B cell (primary cell): ENCODE results near the gene ACO2. TPM values are rescaled to one million over a fixed set of nuclear protein-coding genes. Genes with fewer than 3 reads are reported as not detected.

Experiments
- ATAC-seq: fragments of 200-7000 bp; cut with Tn5 transposase; one replicate; pipeline ENCODE4 v1.10.0; 2021; ENCODE audit warnings: low read depth, mild to moderate bottlenecking, moderate number of reproducible peaks, moderate library complexity
- CTCF ChIA-PET: fragments of 350-600 bp; sonication (Branson Sonifier 250); formaldehyde crosslinking; loops from one replicate; lab custom pipeline; 2021; ENCODE audit warnings: antibody characterized with exemption, inconsistent platforms; lab: Charles Lee
- POLR2A ChIA-PET: fragments of 350-600 bp; sonication (Branson Sonifier 250); formaldehyde crosslinking; loops from one replicate; lab custom pipeline; 2021; ENCODE audit warnings: antibody characterized with exemption; lab: Charles Lee
- DNase-seq: peaks from one replicate; pipeline ENCODE4 v3.0.0; 2013
- H2AFZ ChIP-seq: 2 replicates; pipeline ENCODE4 v1.6.1; 2012; ENCODE audit warnings: mild to moderate bottlenecking, low read depth, low read length; ENCODE audit not compliant: insufficient read depth, poor library complexity, severe bottlenecking
- H3K27ac ChIP-seq, 2 donors: 1 replicate in 1 of 2; 2 replicates in 1 of 2; pipeline ENCODE4 v1.5.1; 2012 to 2013; ENCODE audit warnings: low read length in 2 of 2, mild to moderate bottlenecking in 2 of 2, moderate library complexity in 1 of 2
- H3K27me3 ChIP-seq, 4 experiments: fragments of 200-600 bp in 1 of 4; sonication (generic) in 1 of 4; replicated peaks in 1 of 4; 1 replicate in 2 of 4; 2 replicates in 2 of 4; pipeline versions ENCODE4 v1.6.1 to v1.7.0; 2013 to 2016; ENCODE audit warnings: low read length in 3 of 4, mild to moderate bottlenecking in 2 of 4, mixed read lengths in 1 of 4, moderate library complexity in 1 of 4; ENCODE audit not compliant: insufficient read depth in 4 of 4, control insufficient read depth in 3 of 4; ENCODE audit errors: control extremely low read depth in 1 of 4
- H3K36me3 ChIP-seq, 2 experiments: replicated peaks in 1 of 2; 1 replicate in 1 of 2; 2 replicates in 1 of 2; pipeline versions ENCODE4 v1.6.1 to v1.7.1; 2013; ENCODE audit warnings: low read length in 1 of 2; ENCODE audit not compliant: insufficient read depth in 2 of 2, control insufficient read depth in 1 of 2; ENCODE audit errors: control extremely low read depth in 1 of 2, extremely low read depth in 1 of 2
- H3K4me1 ChIP-seq, 2 donors: fragments of 200-600 bp in 1 of 2; sonication (generic) in 1 of 2; 1 replicate in 1 of 2; 2 replicates in 1 of 2; pipeline versions ENCODE4 v1.5.1 to v1.6.1; 2013 to 2017; ENCODE audit warnings: low read length in 2 of 2; ENCODE audit not compliant: control insufficient read depth in 2 of 2, insufficient read depth in 2 of 2
- H3K4me2 ChIP-seq: replicated peaks from 2 replicates; pipeline ENCODE3; 2012; ENCODE audit warnings: mild to moderate bottlenecking, low read depth, low read length; ENCODE audit not compliant: poor library complexity, severe bottlenecking
- H3K4me3 ChIP-seq, 5 experiments: fragments of 200-600 bp in 1 of 5; sonication (generic) in 1 of 5; 1 replicate in 3 of 5; 2 replicates in 2 of 5; pipeline versions ENCODE4 v1.5.1 to v1.7.0; 2011 to 2016; ENCODE audit warnings: low read length in 4 of 5, mild to moderate bottlenecking in 4 of 5, low read depth in 2 of 5, control low read depth in 1 of 5, moderate library complexity in 1 of 5; ENCODE audit not compliant: insufficient read depth in 1 of 5; ENCODE audit errors: control extremely low read depth in 1 of 5, extremely low read depth in 1 of 5
- H3K79me2 ChIP-seq: fragments of 200-600 bp; sonication (generic); one replicate; pipeline ENCODE4 v1.6.0; 2016; ENCODE audit warnings: low read length; ENCODE audit not compliant: control insufficient read depth, insufficient read depth
- H3K9ac ChIP-seq: fragments of 200-600 bp; sonication (generic); 2 replicates; pipeline ENCODE4 v1.6.1; 2017; ENCODE audit warnings: mild to moderate bottlenecking, low read length, moderate library complexity
- H3K9me3 ChIP-seq, 3 donors: one replicate each; pipeline versions ENCODE4 v1.6.1 to v1.7.1; 2013; ENCODE audit warnings: low read length in 2 of 3; ENCODE audit not compliant: control insufficient read depth in 2 of 3, insufficient read depth in 1 of 3; ENCODE audit errors: control extremely low read depth in 1 of 3
- H4K20me1 ChIP-seq: 2 replicates; pipeline ENCODE4 v1.6.0; 2012; ENCODE audit warnings: mild to moderate bottlenecking, low read length; ENCODE audit not compliant: insufficient read depth, control insufficient read depth, poor library complexity, severe bottlenecking
- H3K27ac Mint-ChIP-seq: one replicate; pipeline ENCODE4 v1.8.0; 2021; ENCODE audit warnings: mixed read lengths
- H3K27me3 Mint-ChIP-seq: one replicate; pipeline ENCODE4 v1.8.0; 2021; ENCODE audit warnings: mixed read lengths
- H3K4me1 Mint-ChIP-seq: one replicate; pipeline ENCODE4 v1.8.0; 2021; ENCODE audit warnings: mixed read lengths
- H3K4me3 Mint-ChIP-seq: one replicate; pipeline ENCODE4 v1.8.0; 2021; ENCODE audit warnings: mixed read lengths
- H3K9me3 Mint-ChIP-seq: one replicate; pipeline ENCODE4 v1.8.0; 2022; ENCODE audit warnings: mixed read lengths; ENCODE audit not compliant: insufficient read depth
- EZH2 ChIP-seq: IDR thresholded peaks from 2 replicates; pipeline ENCODE4 v1.6.1; 2012; ENCODE audit warnings: borderline replicate concordance, low read depth, mild to moderate bottlenecking, moderate library complexity, low read length; ENCODE audit not compliant: insufficient read depth, poor library complexity, severe bottlenecking
- WGBS: methylation state at CpG from one replicate; pipeline ENCODE4 v1.1.5; 2013; ENCODE audit warnings: missing lambda C conversion rate; ENCODE audit not compliant: insufficient coverage; 5-methylcytosine and 5-hydroxymethylcytosine counted together
- intact Hi-C: fragments of 100-400 bp; cut with micrococcal nuclease; formaldehyde crosslinking; loops from one replicate; pipeline ENCODE4 v1.10.0; 2022
- polyA plus RNA-seq: library from polyadenylated mRNA; depleted of rRNA; stranded (reverse); fragments of >200 nt; gene quantifications from 2 replicates; pipeline ENCODE4 v1.2.3, GENCODE V29; 2012
- total RNA-seq, 2 donors: library from RNA; stranded (reverse); fragments of 120-200 nt in 1 of 2; gene quantifications; 1 replicate in 1 of 2; 2 replicates in 1 of 2; pipeline versions ENCODE4 v1.2.3 to v1.2.4, GENCODE V29; 2013 to 2022
- TF ChIP-seq, protein P1 (sequence below): fragments of 200-600 bp; IDR thresholded peaks from one replicate; pipeline ENCODE4 v1.8.0; 2022; ENCODE audit warnings: antibody characterized with exemption, mild to moderate bottlenecking

ACO2 gene
- total and polyA plus RNA-seq, 2 donors (not counting 1 experiment from before 2014, with no cell fraction given) = 91.5 to 91.7 TPM

DNA sequence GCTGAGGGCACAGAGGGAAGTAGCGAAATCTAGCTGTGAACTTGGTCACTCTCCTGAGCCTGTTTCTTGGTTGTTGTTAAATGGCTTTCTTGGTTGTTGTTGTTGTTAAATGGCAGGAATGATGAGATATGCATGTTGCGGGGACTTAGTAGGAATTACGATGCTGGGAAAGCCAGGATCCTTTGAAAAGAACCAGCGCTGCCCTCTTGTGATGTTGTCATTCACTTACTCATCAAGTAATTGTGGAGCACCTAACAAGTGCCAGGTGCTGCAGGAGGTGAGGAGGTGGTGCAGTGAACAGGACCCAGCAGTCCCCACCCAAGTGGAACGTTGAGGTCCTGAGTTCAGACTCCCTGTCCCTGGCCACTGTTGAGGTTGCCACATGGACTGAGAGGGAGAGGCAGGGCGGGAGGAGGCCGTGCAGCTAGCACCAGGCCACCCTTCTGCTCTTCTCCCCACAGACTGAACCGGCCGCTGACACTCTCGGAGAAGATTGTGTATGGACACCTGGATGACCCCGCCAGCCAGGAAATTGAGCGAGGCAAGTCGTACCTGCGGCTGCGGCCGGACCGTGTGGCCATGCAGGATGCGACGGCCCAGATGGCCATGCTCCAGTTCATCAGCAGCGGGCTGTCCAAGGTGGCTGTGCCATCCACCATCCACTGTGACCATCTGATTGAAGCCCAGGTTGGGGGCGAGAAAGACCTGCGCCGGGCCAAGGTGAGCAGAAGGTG is 38.6 kb downstream of the ACO2 start:
- ATAC-seq (no peak), DNase-seq (no peak)
- Mint-ChIP-seq H3K27me3 (no peaks in the 10 kb centered on the region), H3K9me3 (no peaks in the 10 kb centered on the region), H3K27ac (peak overlapping the region; percentile 23), H3K4me3 (no peak overlapping the region), H3K4me1 (peaks cover 15% of the 10 kb centered on the region)
- Histone ChIP-seq H3K27me3 (no peaks in the 10 kb centered on the region), H3K4me1 (peaks cover 0 to 11% of the 10 kb centered on the region in 2 donors), H4K20me1 (peaks cover 35% of the 10 kb centered on the region), H3K4me2 (no peak overlapping the region), H3K9ac (no peak overlapping the region), H3K36me3 (peaks cover 8 to 68% of the 10 kb centered on the region in 2 experiments), H3K4me3 (no peak overlapping the region), H3K27ac (no peak overlapping the region), H2AFZ (no peak overlapping the region), H3K79me2 (peaks cover 72% of the 10 kb centered on the region), H3K9me3 (no peaks in the 10 kb centered on the region)
- TF ChIP-seq EZH2 = no peak
- ChIA-PET CTCF (interaction anchor here (3.7 kb wide), 2 partner anchors 10 to 103 kb away, joined by 13 to 27 read pairs; no protein-coding TSS in a partner anchor), POLR2A (no interaction called here)
- intact Hi-C loops = no loop called here
- 95% methylated on average over 19 of the region's 23 CpGs for WGBS

DNA sequence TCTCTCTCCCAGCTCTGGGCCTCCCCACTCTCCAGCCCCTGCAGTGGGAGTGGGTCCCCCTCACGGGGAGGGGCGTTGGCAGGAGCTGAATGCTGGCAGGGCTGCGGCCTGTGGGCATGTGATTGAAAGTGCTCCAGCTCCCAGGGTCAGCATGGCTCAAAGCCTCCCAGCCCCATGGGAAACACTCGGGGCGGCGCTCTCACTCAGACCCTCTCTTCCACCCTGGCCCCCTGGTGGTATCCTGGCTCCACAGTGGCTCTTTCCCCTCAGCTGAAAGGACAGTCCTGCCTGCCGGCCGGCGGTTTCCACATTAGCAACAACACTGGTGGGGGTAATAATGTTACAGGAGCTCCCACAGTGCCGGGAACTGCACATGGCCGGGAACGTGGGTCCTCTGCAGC is 39.9 kb downstream of the ACO2 start:
- H3K79me2 ChIP-seq = peaks cover 70% of the 10 kb centered on the region
- no peak overlapping the region for H3K4me2 ChIP-seq
- no peak overlapping the region for H2AFZ ChIP-seq
- no peak overlapping the region for H3K9ac ChIP-seq
- WGBS = 97% methylated on average over 8 of the region's 12 CpGs
- peaks cover 37% of the 10 kb centered on the region for H4K20me1 ChIP-seq
- H3K27ac Mint-ChIP-seq = no peak overlapping the region
- no peak overlapping the region for H3K4me3 Mint-ChIP-seq
- CTCF ChIA-PET = interaction anchor here (1.1 to 1.4 kb wide), 4 partner anchors 9 to 106 kb away, joined by 3 to 5 read pairs (median 4); no protein-coding TSS in a partner anchor
- H3K4me1 ChIP-seq = peaks cover 0 to 11% of the 10 kb centered on the region in 2 donors
- peaks cover 11 to 75% of the 10 kb centered on the region in 2 experiments for H3K36me3 ChIP-seq
- peaks cover 14% of the 10 kb centered on the region for H3K4me1 Mint-ChIP-seq
- H3K4me3 ChIP-seq = no peak overlapping the region
- H3K27me3 ChIP-seq = no peaks in the 10 kb centered on the region
- intact Hi-C loops = no loop called here
- POLR2A ChIA-PET = no interaction called here
- no peaks in the 10 kb centered on the region for H3K9me3 Mint-ChIP-seq
- no peak for ATAC-seq
- H3K27ac ChIP-seq = no peak overlapping the region
- DNase-seq = no peak
- TF ChIP-seq, protein P1, sequence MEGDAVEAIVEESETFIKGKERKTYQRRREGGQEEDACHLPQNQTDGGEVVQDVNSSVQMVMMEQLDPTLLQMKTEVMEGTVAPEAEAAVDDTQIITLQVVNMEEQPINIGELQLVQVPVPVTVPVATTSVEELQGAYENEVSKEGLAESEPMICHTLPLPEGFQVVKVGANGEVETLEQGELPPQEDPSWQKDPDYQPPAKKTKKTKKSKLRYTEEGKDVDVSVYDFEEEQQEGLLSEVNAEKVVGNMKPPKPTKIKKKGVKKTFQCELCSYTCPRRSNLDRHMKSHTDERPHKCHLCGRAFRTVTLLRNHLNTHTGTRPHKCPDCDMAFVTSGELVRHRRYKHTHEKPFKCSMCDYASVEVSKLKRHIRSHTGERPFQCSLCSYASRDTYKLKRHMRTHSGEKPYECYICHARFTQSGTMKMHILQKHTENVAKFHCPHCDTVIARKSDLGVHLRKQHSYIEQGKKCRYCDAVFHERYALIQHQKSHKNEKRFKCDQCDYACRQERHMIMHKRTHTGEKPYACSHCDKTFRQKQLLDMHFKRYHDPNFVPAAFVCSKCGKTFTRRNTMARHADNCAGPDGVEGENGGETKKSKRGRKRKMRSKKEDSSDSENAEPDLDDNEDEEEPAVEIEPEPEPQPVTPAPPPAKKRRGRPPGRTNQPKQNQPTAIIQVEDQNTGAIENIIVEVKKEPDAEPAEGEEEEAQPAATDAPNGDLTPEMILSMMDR = no peak
- no peak for TF ChIP-seq EZH2
- H3K9me3 ChIP-seq = no peaks in the 10 kb centered on the region
- H3K27me3 Mint-ChIP-seq = no peaks in the 10 kb centered on the region
